ENCODE data around the gene STK32C. TPM values are rescaled to one million over a fixed set of nuclear protein-coding genes. Genes with fewer than 3 reads are reported as not detected.

The STK32C gene
- total RNA-seq, 2 donors from 2014 or later, result 0.78 to 4.0 TPM

DNA sequence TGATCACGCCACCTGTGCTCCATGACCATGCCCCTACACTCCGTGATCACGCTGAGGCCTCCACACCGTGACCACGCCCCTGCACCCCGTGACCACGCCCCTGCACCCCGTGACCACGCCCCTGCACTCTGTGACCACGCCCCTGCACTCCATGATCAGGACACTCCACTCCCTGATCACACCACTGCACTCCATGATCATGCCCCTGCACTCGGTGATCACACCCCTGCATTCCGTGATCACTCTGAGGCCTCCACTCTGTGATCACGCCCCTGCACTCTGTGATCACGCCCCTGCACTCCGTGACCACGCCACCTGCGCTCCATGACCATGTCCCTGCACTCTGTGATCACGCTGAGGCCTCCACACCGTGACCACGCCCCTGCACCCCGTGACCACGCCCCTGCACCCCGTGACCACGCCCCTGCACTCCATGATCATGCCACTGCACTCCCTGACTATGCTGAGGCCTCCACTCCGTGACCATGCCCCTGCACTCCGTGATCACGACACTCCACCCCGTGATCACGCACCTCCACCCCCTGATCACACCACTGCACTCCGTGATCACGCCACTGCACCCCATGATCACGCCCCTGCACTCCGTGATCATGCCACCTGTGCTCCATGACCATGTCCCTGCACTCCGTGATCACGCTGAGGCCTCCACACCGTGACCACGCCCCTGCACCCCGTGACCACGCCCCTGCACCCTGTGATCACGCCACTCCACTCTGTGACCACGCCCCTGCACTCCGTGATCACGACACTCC is 27.7 kb downstream of the STK32C start:
- no peak for TF ChIP-seq POLR2A (IDR thresholded peaks at IDR 0.05)
- TF ChIP-seq, protein P1, sequence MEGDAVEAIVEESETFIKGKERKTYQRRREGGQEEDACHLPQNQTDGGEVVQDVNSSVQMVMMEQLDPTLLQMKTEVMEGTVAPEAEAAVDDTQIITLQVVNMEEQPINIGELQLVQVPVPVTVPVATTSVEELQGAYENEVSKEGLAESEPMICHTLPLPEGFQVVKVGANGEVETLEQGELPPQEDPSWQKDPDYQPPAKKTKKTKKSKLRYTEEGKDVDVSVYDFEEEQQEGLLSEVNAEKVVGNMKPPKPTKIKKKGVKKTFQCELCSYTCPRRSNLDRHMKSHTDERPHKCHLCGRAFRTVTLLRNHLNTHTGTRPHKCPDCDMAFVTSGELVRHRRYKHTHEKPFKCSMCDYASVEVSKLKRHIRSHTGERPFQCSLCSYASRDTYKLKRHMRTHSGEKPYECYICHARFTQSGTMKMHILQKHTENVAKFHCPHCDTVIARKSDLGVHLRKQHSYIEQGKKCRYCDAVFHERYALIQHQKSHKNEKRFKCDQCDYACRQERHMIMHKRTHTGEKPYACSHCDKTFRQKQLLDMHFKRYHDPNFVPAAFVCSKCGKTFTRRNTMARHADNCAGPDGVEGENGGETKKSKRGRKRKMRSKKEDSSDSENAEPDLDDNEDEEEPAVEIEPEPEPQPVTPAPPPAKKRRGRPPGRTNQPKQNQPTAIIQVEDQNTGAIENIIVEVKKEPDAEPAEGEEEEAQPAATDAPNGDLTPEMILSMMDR (IDR thresholded peaks at IDR 0.05), result no peak
- Histone ChIP-seq H3K27ac (no peak overlapping the region), H3K36me3 (replicated peaks in 1 of 2; ENCODE audit: insufficient read depth in 1 of 2, low read depth in 2 of 2) (no peaks in the 10 kb centered on the region), H3K27me3 (no peaks in the 10 kb centered on the region), H3K4me1 (no peaks in the 10 kb centered on the region), H3K9me3 (no peaks in the 10 kb centered on the region), H3K4me3 (no peak overlapping the region)
- DNase-seq (no peak), ATAC-seq (no peak)
- intact Hi-C loops (cut with DNase I), result no loop called here
- WGBS, 2 donors, result 75 to 84% methylated on average over 43 of the region's 43 CpGs

DNA sequence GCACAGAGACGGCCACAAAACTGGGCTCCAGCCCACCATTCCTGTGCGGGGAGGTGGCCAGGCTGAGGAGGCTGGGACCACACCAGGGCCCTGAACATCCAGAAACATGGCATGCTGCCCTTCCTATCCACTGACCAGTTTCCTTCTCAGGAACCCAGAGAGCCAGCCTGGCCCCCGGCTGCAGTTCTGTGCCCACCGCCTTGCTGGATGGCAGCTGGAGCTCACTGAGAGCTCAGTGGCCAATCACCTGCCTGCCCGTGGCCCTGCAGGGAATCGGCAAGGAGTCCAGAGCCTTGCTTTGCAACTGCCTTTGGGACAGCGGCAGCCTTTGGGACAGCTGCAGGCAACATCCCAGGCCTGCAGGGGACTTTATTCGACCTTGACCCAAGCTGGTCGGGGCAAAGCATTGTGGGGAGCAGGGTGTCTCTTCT is 30.4 kb downstream of the STK32C start:
- no peak for TF ChIP-seq POLR2A (IDR thresholded peaks at IDR 0.05)
- TF ChIP-seq, protein P1 (IDR thresholded peaks at IDR 0.05), result no peak
- H3K36me3 ChIP-seq (replicated peaks in 1 of 2; ENCODE audit: insufficient read depth in 1 of 2, low read depth in 2 of 2), result no peaks in the 10 kb centered on the region
- no peak overlapping the region for H3K27ac ChIP-seq
- no peak overlapping the region for H3K4me3 ChIP-seq
- 62 to 68% methylated on average over 2 to 9 of the region's 9 CpGs for WGBS, 2 donors
- DNase-seq, result no peak
- H3K4me1 ChIP-seq, result no peaks in the 10 kb centered on the region
- no peaks in the 10 kb centered on the region for H3K27me3 ChIP-seq
- intact Hi-C loops (cut with DNase I), result no loop called here
- ATAC-seq, result no peak
- H3K9me3 ChIP-seq, result no peaks in the 10 kb centered on the region

DNA sequence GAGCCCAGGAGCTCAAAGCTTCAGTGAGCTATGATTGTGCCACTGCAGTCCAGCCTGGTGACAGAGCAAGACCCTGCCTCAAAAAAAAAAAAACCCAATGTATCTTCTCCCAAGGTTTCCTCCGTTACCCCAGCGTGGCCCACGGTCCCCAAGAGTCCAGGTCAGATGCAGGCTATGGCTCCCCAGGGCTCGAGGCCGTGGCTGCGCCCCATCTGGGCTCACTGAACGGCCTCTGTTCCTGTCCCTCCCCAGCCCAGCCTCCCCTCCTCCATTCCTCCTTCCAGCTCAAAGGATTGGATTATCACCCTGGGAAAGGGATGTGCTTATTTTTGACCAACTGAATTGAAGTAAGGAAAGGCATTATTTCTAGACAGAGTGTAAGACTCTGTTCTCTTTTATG is 31.0 kb downstream of the STK32C start:
- H3K27me3 ChIP-seq, result no peaks in the 10 kb centered on the region
- intact Hi-C loops (cut with DNase I), result no loop called here
- DNase-seq (no peak), ATAC-seq (no peak)
- no peak overlapping the region for H3K27ac ChIP-seq
- no peak for TF ChIP-seq POLR2A (IDR thresholded peaks at IDR 0.05)
- TF ChIP-seq, protein P1 (IDR thresholded peaks at IDR 0.05), result no peak
- H3K4me3 ChIP-seq, result no peak overlapping the region
- no peaks in the 10 kb centered on the region for H3K4me1 ChIP-seq
- H3K36me3 ChIP-seq (replicated peaks in 1 of 2; ENCODE audit: insufficient read depth in 1 of 2, low read depth in 2 of 2), result no peaks in the 10 kb centered on the region
- WGBS, 2 donors, result 75 to 79% methylated on average over 7 of the region's 7 CpGs
- H3K9me3 ChIP-seq, result no peaks in the 10 kb centered on the region

DNA sequence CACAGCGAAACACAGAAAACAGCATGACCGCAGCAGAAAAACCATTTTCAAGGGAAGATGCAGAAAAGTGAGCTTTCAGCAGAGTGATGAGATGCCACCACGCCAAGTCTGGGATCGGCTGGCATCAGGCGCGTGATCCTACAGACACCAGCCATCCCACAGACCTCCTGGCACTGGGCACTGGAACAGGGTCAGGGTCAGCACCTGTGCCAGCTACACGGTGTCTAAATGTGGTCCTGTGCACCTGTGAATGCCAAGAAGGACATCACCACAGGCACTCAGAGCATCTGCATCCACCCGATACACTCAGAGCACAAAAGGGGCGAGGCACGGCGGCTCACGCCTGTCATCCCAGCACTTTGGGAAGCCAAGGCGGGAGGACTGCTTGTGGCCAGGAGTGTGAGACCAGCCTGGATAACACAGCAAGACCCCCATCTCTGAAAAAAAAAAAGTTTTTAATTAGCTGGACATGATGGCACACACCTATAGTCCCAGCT is 31.5 kb downstream of the STK32C start:
- H3K27me3 ChIP-seq, result no peaks in the 10 kb centered on the region
- no peak overlapping the region for H3K27ac ChIP-seq
- H3K9me3 ChIP-seq, result no peaks in the 10 kb centered on the region
- no peak for ATAC-seq
- WGBS, 2 donors, result 83 to 86% methylated on average over 13 of the region's 13 CpGs
- no peaks in the 10 kb centered on the region for H3K36me3 ChIP-seq (replicated peaks in 1 of 2; ENCODE audit: insufficient read depth in 1 of 2, low read depth in 2 of 2)
- intact Hi-C loops (cut with DNase I), result no loop called here
- no peak for DNase-seq
- H3K4me1 ChIP-seq, result no peaks in the 10 kb centered on the region
- TF ChIP-seq, protein P1 (IDR thresholded peaks at IDR 0.05), result no peak
- TF ChIP-seq POLR2A (IDR thresholded peaks at IDR 0.05), result no peak
- no peak overlapping the region for H3K4me3 ChIP-seq

Measured in body of pancreas (tissue), 4 donors.